MG63 (cell line): ENCODE data around the gene RANBP1. TPM values are rescaled to one million over a fixed set of nuclear protein-coding genes. Genes with fewer than 3 reads are reported as not detected.

ENCODE experiments used
- DNase-seq: peaks from one replicate; pipeline ENCODE4 v3.0.0-alpha.2; 2020
- H3K27me3 ChIP-seq: fragments of 250-450 bp; sonication (Bioruptor Pico); 2 replicates; pipeline ENCODE4 v1.5.1; 2020; ENCODE audit warnings: mild to moderate bottlenecking, moderate library complexity
- H3K36me3 ChIP-seq: fragments of 250-450 bp; sonication (Bioruptor Pico); 2 replicates; pipeline ENCODE4 v1.5.1; 2020; ENCODE audit warnings: mild to moderate bottlenecking, moderate library complexity
- H3K4me3 ChIP-seq: fragments of 250-450 bp; sonication (Bioruptor Pico); 2 replicates; pipeline ENCODE4 v1.5.1; 2020; ENCODE audit warnings: mild to moderate bottlenecking, moderate library complexity
- H3K9me3 ChIP-seq: fragments of 250-450 bp; sonication (Bioruptor Pico); 2 replicates; pipeline ENCODE4 v1.5.1; 2020; ENCODE audit warnings: mild to moderate bottlenecking, moderate library complexity
- total RNA-seq: library from RNA; depleted of rRNA; stranded (reverse); fragments of >200 nt; shearing (Covaris generic); gene quantifications from 2 replicates; pipeline ENCODE4 v1.2.3, GENCODE V29; 2014; ENCODE audit warnings: low replicate concordance

Gene RANBP1
- total RNA-seq, 1 experiment from 2014 or later = 841 TPM

- DNase-seq = no peak
- Histone ChIP-seq H3K27me3 (no peaks in the 10 kb centered on the region), H3K36me3 (peaks cover 75% of the 10 kb centered on the region), H3K9me3 (no peaks in the 10 kb centered on the region), H3K4me3 (no peak overlapping the region)
Observed at GRCh38 chr22:20112623-20113511, 3.0 kb upstream of the RANBP1 start.

- no peak overlapping the region for H3K4me3 ChIP-seq
- H3K36me3 ChIP-seq = peaks cover 77% of the 10 kb centered on the region
- H3K27me3 ChIP-seq = no peaks in the 10 kb centered on the region
- H3K9me3 ChIP-seq = no peaks in the 10 kb centered on the region
- no peak for DNase-seq
Observed at GRCh38 chr22:20113551-20114310, 2.2 kb upstream of the RANBP1 start.

GRCh38 chr22:20114506-20115475 lies 1.1 kb upstream of the RANBP1 start:
- Histone ChIP-seq H3K36me3 (peaks cover 77% of the 10 kb centered on the region), H3K27me3 (no peaks in the 10 kb centered on the region), H3K4me3 (no peak overlapping the region), H3K9me3 (no peaks in the 10 kb centered on the region)
- DNase-seq = no peak

GRCh38 chr22:20116376-20116950 lies 559 bp downstream of the RANBP1 start:
- Histone ChIP-seq H3K9me3 (no peaks in the 10 kb centered on the region), H3K4me3 (peak overlapping the region; percentile 97), H3K36me3 (peaks cover 79% of the 10 kb centered on the region), H3K27me3 (no peaks in the 10 kb centered on the region)
- no peak for DNase-seq

GRCh38 chr22:20116951-20117632 lies 1.2 kb downstream of the RANBP1 start, which contains the start of gene TRMT2A:
Gene TRMT2A (minus strand): TSS chr22:20117226. CDS start chr22:20116906, 320 bp downstream.
- Histone ChIP-seq H3K36me3 (peaks cover 82% of the 10 kb centered on the region), H3K27me3 (no peaks in the 10 kb centered on the region), H3K9me3 (no peaks in the 10 kb centered on the region), H3K4me3 (peak within 1 kb of the TSS; percentile 97)
- peak; percentile 97 for DNase-seq

GRCh38 chr22:20117633-20118299 lies 1.9 kb downstream of the RANBP1 start:
- no peaks in the 10 kb centered on the region for H3K9me3 ChIP-seq
- H3K27me3 ChIP-seq = no peaks in the 10 kb centered on the region
- peak; percentile 35 for DNase-seq
- H3K4me3 ChIP-seq = peak overlapping the region; percentile 97
- H3K36me3 ChIP-seq = peaks cover 81% of the 10 kb centered on the region

GRCh38 chr22:20118300-20119020 lies 2.6 kb downstream of the RANBP1 start:
- H3K27me3 ChIP-seq = no peaks in the 10 kb centered on the region
- H3K36me3 ChIP-seq = peaks cover 77% of the 10 kb centered on the region
- DNase-seq = no peak
- H3K4me3 ChIP-seq = peak overlapping the region; percentile 97
- no peaks in the 10 kb centered on the region for H3K9me3 ChIP-seq

- H3K36me3 ChIP-seq = peaks cover 80% of the 10 kb centered on the region
Observed at GRCh38 chr22:20121856-20122415, 6.0 kb downstream of the RANBP1 start.

GRCh38 chr22:20123366-20124082 lies 7.6 kb downstream of the RANBP1 start:
- peaks cover 81% of the 10 kb centered on the region for H3K36me3 ChIP-seq
- no peak for DNase-seq
- no peak overlapping the region for H3K4me3 ChIP-seq
- no peaks in the 10 kb centered on the region for H3K9me3 ChIP-seq
- no peaks in the 10 kb centered on the region for H3K27me3 ChIP-seq

More at GRCh38 chr22:20121856-20122415, 6.0 kb downstream of the RANBP1 start:
- no peaks in the 10 kb centered on the region for H3K9me3 ChIP-seq
- no peak for DNase-seq
- no peak overlapping the region for H3K4me3 ChIP-seq
- no peaks in the 10 kb centered on the region for H3K27me3 ChIP-seq

GRCh38 chr22:20124083-20124787 lies 8.3 kb downstream of the RANBP1 start:
- DNase-seq = no peak
- H3K9me3 ChIP-seq = no peaks in the 10 kb centered on the region
- peaks cover 74% of the 10 kb centered on the region for H3K36me3 ChIP-seq
- H3K4me3 ChIP-seq = no peak overlapping the region
- H3K27me3 ChIP-seq = no peaks in the 10 kb centered on the region

- no peaks in the 10 kb centered on the region for H3K9me3 ChIP-seq
- H3K36me3 ChIP-seq = peaks cover 61% of the 10 kb centered on the region
- no peaks in the 10 kb centered on the region for H3K27me3 ChIP-seq
- no peak for DNase-seq
- no peak overlapping the region for H3K4me3 ChIP-seq
Observed at GRCh38 chr22:20125201-20126174, 9.6 kb downstream of the RANBP1 start.

- no peaks in the 10 kb centered on the region for H3K9me3 ChIP-seq
- H3K27me3 ChIP-seq = no peaks in the 10 kb centered on the region
- peaks cover 53% of the 10 kb centered on the region for H3K36me3 ChIP-seq
- no peak for DNase-seq
- H3K4me3 ChIP-seq = no peak overlapping the region
Observed at GRCh38 chr22:20126284-20127029, 10.6 kb downstream of the RANBP1 start.
